ENCODE data around the gene TTYH2. TPM values are rescaled to one million over a fixed set of nuclear protein-coding genes. Genes with fewer than 3 reads are reported as not detected.

Gene TTYH2
- polyA plus RNA-seq, 2 donors: 0.67 to 0.82 TPM

DNA sequence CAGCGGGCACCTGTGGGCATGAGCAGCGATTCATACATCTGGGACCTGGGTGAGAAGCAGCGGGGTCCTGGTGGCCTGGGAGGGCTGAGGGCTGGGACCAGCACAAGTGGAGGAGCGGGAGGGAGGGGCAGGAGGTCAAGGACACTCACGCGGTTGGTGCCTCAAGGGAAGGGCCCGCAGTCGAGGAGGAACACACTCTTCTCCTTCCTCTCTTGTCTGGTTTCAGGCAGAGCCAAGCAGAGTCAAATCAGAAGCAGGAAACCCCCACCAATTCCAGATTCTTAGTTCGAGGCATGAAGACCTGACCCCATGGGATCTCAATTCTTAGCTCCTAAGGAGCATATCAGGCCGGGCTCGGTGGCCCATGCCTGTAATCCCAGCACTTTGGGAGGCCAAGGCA is 76.3 kb downstream of the TTYH2 start:
- no peaks in the 10 kb centered on the region for H3K9me3 ChIP-seq (ENCODE audit: control insufficient read depth in 2 of 2, insufficient read depth in 1 of 2, low read depth in 1 of 2, low read length in 1 of 2)
- WGBS, 2 donors: 71 to 77% methylated on average over 11 of the region's 11 CpGs
- H3K27ac ChIP-seq (ENCODE audit: low read depth in 2 of 2, low read length in 1 of 2): no peak overlapping the region
- H3K36me3 ChIP-seq (ENCODE audit: control insufficient read depth in 2 of 2, insufficient read depth in 2 of 2, low read length in 1 of 2): no peaks in the 10 kb centered on the region
- H3K4me1 ChIP-seq (ENCODE audit: control insufficient read depth in 2 of 2, insufficient read depth in 2 of 2, low read length in 1 of 2): peaks cover 0 to 2% of the 10 kb centered on the region in 2 donors
- H3K4me3 ChIP-seq (ENCODE audit: low read depth in 1 of 2, low read length in 2 of 2): no peak overlapping the region
- no peaks in the 10 kb centered on the region for H3K27me3 ChIP-seq (ENCODE audit: control insufficient read depth in 1 of 2, insufficient read depth in 2 of 2, low read length in 2 of 2)

DNA sequence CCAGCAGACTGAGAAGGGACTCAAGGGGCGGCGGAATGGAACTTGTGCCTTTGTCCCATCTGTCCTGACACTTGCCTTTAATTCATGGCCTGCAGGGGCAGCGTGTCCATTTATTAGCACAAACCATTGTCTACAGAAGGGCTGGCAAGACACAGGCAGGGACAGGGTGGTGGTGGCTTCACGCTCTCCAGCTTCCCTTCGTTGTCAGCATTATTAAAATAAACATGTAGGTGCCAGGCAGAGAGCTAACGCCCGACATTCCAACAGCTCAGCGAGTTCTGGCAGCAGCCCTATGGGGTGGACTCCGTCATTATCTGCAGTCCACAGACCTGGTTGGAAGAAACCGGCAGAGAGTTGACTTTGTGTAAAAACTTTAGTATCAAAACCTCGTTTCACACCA is 77.0 kb downstream of the TTYH2 start:
- Histone ChIP-seq H3K27me3 (ENCODE audit: control insufficient read depth in 1 of 2, insufficient read depth in 2 of 2, low read length in 2 of 2) (no peaks in the 10 kb centered on the region), H3K4me1 (ENCODE audit: control insufficient read depth in 2 of 2, insufficient read depth in 2 of 2, low read length in 1 of 2) (peaks cover 0 to 2% of the 10 kb centered on the region in 2 donors), H3K9me3 (ENCODE audit: control insufficient read depth in 2 of 2, insufficient read depth in 1 of 2, low read depth in 1 of 2, low read length in 1 of 2) (no peaks in the 10 kb centered on the region), H3K4me3 (ENCODE audit: low read depth in 1 of 2, low read length in 2 of 2) (no peak overlapping the region), H3K27ac (ENCODE audit: low read depth in 2 of 2, low read length in 1 of 2) (no peak overlapping the region), H3K36me3 (ENCODE audit: control insufficient read depth in 2 of 2, insufficient read depth in 2 of 2, low read length in 1 of 2) (no peaks in the 10 kb centered on the region)
- WGBS, 2 donors: 47 to 53% methylated on average over 11 of the region's 11 CpGs

DNA sequence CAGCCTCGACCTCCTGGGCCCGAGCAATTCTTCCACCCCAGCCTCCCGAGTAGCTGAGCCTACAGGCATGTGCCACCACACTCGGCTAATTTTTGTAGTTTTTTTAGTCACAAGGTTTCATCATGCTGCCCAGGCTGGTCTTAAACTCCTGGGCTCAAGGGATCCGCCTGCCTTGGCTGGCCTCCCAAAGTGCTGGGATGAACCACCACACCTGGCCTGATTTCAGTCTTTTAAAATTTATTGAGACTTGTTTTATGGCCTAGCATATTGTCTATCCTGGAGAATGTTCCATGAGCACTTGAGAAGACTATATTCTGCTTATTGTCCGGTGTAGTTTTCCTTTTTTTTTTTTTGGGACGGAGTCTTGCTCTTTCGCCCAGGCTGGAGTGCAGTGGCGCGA is 79.1 kb downstream of the TTYH2 start:
- H3K27ac ChIP-seq (ENCODE audit: low read depth in 2 of 2, low read length in 1 of 2): no peak overlapping the region
- WGBS, 2 donors: 84 to 89% methylated on average over 7 to 10 of the region's 10 CpGs
- no peak overlapping the region for H3K4me3 ChIP-seq (ENCODE audit: low read depth in 1 of 2, low read length in 2 of 2)
- H3K36me3 ChIP-seq (ENCODE audit: control insufficient read depth in 2 of 2, insufficient read depth in 2 of 2, low read length in 1 of 2): no peaks in the 10 kb centered on the region
- peaks cover 0 to 2% of the 10 kb centered on the region in 2 donors for H3K4me1 ChIP-seq (ENCODE audit: control insufficient read depth in 2 of 2, insufficient read depth in 2 of 2, low read length in 1 of 2)
- H3K9me3 ChIP-seq (ENCODE audit: control insufficient read depth in 2 of 2, insufficient read depth in 1 of 2, low read depth in 1 of 2, low read length in 1 of 2): no peaks in the 10 kb centered on the region
- no peaks in the 10 kb centered on the region for H3K27me3 ChIP-seq (ENCODE audit: control insufficient read depth in 1 of 2, insufficient read depth in 2 of 2, low read length in 2 of 2)

DNA sequence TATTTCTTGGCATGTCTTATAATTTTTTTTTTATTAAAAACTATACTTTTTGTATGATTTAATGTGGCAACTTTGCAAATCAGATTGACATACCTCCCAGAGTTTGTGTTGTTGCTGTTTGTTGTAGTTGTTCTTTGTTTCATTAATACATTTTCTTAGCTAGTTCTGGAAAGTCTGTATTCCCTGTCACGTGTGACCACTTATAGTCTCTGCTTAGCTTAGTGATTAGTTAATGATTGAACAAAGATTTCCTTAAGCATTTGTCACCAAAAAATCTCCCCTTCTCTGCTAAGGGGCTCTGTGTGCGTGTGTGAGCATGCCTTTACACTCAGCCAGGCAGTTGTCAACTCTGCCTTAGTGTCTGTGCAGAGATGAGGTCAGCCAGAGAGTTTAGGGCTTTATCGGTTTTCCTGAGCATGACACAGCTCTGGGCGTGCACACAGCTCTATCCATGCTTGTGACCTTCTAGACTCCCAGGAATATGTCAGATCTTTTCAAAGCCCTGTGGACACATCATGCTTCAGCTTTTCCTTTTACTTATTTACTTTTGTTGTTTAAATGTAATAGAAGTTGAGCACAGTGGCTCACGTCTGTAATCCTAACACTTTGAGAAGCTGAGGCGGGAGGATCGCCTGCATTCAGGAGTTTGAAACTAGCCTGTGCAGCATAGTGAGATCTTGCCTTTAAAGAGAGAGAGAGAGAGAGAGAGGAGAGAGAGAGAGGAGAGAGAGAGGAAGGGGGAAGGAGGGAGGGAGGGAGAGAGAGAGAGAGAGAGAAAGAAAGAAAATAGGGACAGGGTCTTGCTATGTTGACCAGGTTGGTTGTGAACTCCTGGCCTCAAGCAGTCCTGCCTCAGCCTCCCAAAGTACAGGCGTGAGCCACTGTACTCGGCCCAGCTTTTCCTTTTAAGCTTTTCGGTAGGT is 82.5 kb downstream of the TTYH2 start:
- WGBS, 2 donors: 57 to 71% methylated on average over 10 of the region's 10 CpGs
- no peaks in the 10 kb centered on the region for H3K4me1 ChIP-seq (ENCODE audit: control insufficient read depth in 2 of 2, insufficient read depth in 2 of 2, low read length in 1 of 2)
- no peaks in the 10 kb centered on the region for H3K9me3 ChIP-seq (ENCODE audit: control insufficient read depth in 2 of 2, insufficient read depth in 1 of 2, low read depth in 1 of 2, low read length in 1 of 2)
- H3K36me3 ChIP-seq (ENCODE audit: control insufficient read depth in 2 of 2, insufficient read depth in 2 of 2, low read length in 1 of 2): no peaks in the 10 kb centered on the region
- no peak overlapping the region for H3K4me3 ChIP-seq (ENCODE audit: low read depth in 1 of 2, low read length in 2 of 2)
- H3K27me3 ChIP-seq (ENCODE audit: control insufficient read depth in 1 of 2, insufficient read depth in 2 of 2, low read length in 2 of 2): no peaks in the 10 kb centered on the region
- no peak overlapping the region for H3K27ac ChIP-seq (ENCODE audit: low read depth in 2 of 2, low read length in 1 of 2)

DNA sequence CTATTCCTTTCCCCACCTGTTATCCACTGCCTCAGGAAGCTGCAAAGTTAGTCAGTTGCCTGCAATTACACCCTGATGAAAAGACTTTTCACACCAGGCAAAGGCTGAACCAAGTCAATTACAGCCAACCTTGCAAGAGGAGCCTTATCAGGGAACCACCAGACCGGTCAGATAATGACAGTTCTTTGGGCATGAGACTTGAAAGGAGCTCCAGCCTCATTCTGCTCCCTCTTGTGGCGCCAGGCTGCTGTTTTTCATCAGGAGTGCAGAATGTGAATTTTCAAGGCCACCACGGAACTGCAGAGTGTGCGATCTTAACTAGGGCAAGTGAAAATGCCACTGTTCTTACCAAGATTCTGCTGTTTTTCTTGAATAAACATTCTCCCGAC is 83.2 kb downstream of the TTYH2 start:
- Histone ChIP-seq H3K9me3 (ENCODE audit: control insufficient read depth in 2 of 2, insufficient read depth in 1 of 2, low read depth in 1 of 2, low read length in 1 of 2) (no peaks in the 10 kb centered on the region), H3K4me3 (ENCODE audit: low read depth in 1 of 2, low read length in 2 of 2) (no peak overlapping the region), H3K36me3 (ENCODE audit: control insufficient read depth in 2 of 2, insufficient read depth in 2 of 2, low read length in 1 of 2) (no peaks in the 10 kb centered on the region), H3K27me3 (ENCODE audit: control insufficient read depth in 1 of 2, insufficient read depth in 2 of 2, low read length in 2 of 2) (no peaks in the 10 kb centered on the region), H3K4me1 (ENCODE audit: control insufficient read depth in 2 of 2, insufficient read depth in 2 of 2, low read length in 1 of 2) (no peaks in the 10 kb centered on the region), H3K27ac (ENCODE audit: low read depth in 2 of 2, low read length in 1 of 2) (no peak overlapping the region)
- WGBS, 2 donors: 9 to 12% methylated on average over 5 of the region's 5 CpGs

DNA sequence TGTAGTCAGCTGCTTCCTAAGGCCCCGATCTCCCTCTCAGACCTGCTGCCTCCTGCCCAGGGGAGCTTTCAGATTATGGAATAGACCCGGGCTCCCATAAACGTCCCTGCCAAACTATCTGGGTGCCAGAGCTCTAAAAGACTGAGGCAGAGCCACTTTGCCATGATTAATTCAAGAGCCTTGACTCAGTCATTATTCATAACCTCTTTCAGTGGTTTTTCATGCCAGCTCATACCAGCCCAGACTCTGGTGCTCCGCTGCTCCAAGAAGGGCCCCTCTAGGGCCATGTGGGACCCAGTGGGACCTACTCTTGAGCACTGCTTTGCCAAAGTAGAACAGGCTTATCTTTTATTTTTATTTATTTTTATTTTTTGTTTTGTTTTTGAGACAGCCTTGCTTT is 84.6 kb downstream of the TTYH2 start:
- 47 to 52% methylated on average over 4 of the region's 4 CpGs for WGBS, 2 donors

DNA sequence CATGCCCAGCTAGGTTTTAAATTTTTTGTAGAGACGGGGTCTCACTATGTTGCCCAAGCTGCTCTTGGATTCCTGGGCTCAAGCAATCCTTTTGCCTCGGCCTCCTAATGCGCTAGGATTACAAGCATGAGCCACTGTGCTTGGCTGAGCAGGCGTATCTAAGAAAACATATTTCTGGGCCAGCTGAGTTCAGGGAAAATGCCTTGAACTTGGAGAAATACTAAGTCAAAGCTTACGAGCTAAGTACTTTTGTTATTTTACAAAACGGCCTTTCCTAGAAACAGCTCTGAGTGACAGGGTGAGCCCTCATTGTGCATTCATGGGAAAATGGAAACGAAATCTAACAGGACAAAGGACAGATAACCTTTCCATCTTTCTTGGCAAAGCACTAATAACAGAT is 85.4 kb downstream of the TTYH2 start:
- no peaks in the 10 kb centered on the region for H3K27me3 ChIP-seq (ENCODE audit: control insufficient read depth in 1 of 2, insufficient read depth in 2 of 2, low read length in 2 of 2)
- H3K36me3 ChIP-seq (ENCODE audit: control insufficient read depth in 2 of 2, insufficient read depth in 2 of 2, low read length in 1 of 2): no peaks in the 10 kb centered on the region
- H3K27ac ChIP-seq (ENCODE audit: low read depth in 2 of 2, low read length in 1 of 2): no peak overlapping the region
- WGBS, 2 donors: 72 to 74% methylated on average over 7 of the region's 7 CpGs
- H3K9me3 ChIP-seq (ENCODE audit: control insufficient read depth in 2 of 2, insufficient read depth in 1 of 2, low read depth in 1 of 2, low read length in 1 of 2): no peaks in the 10 kb centered on the region
- no peaks in the 10 kb centered on the region for H3K4me1 ChIP-seq (ENCODE audit: control insufficient read depth in 2 of 2, insufficient read depth in 2 of 2, low read length in 1 of 2)
- H3K4me3 ChIP-seq (ENCODE audit: low read depth in 1 of 2, low read length in 2 of 2): no peak overlapping the region

More for the DNA sequence above, 84.6 kb downstream of the TTYH2 start:
- Histone ChIP-seq H3K9me3 (ENCODE audit: control insufficient read depth in 2 of 2, insufficient read depth in 1 of 2, low read depth in 1 of 2, low read length in 1 of 2) (no peaks in the 10 kb centered on the region), H3K4me3 (ENCODE audit: low read depth in 1 of 2, low read length in 2 of 2) (no peak overlapping the region), H3K36me3 (ENCODE audit: control insufficient read depth in 2 of 2, insufficient read depth in 2 of 2, low read length in 1 of 2) (no peaks in the 10 kb centered on the region), H3K27me3 (ENCODE audit: control insufficient read depth in 1 of 2, insufficient read depth in 2 of 2, low read length in 2 of 2) (no peaks in the 10 kb centered on the region), H3K4me1 (ENCODE audit: control insufficient read depth in 2 of 2, insufficient read depth in 2 of 2, low read length in 1 of 2) (no peaks in the 10 kb centered on the region), H3K27ac (ENCODE audit: low read depth in 2 of 2, low read length in 1 of 2) (no peak overlapping the region)

DNA sequence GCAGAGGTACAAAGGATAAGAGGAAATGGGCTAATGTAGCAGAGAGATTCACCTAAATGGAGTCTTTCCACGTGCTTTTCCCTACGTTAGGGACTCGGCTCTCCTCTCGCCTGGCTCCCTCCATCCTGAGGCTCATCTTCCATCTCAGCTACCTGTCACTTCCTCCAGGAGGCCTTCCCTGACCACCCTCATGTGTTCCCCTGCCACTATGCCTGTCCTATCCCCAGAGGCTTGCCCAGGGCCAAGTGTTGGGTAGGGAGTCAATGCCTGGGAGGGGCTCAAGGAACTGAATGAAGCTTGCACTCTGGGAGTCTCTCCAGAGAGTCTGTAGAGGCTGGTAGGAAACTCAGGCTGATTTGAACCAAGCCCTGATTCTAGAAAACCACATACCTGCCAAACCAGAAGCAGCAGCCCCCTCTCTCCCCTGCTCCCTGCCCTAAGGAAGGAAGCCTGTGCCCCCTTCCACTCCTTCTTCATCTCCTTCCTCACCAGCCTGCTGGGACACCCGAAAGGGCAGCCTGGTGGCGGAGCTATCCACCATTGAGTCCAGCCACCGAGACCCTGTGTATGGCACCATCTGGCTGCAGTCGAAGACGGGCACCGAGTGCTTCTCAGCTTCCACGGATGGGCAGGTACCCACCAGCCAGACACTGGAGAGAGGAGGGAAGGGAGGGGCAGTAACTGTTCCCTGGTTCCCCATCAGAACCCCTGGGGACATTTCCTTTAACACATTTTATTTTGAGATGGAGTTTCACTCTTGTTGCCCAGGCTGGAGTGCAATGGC is 86.0 kb downstream of the TTYH2 start:
- Histone ChIP-seq H3K27me3 (ENCODE audit: control insufficient read depth in 1 of 2, insufficient read depth in 2 of 2, low read length in 2 of 2) (no peaks in the 10 kb centered on the region), H3K4me1 (ENCODE audit: control insufficient read depth in 2 of 2, insufficient read depth in 2 of 2, low read length in 1 of 2) (no peaks in the 10 kb centered on the region), H3K4me3 (ENCODE audit: low read depth in 1 of 2, low read length in 2 of 2) (no peak overlapping the region), H3K9me3 (ENCODE audit: control insufficient read depth in 2 of 2, insufficient read depth in 1 of 2, low read depth in 1 of 2, low read length in 1 of 2) (no peaks in the 10 kb centered on the region), H3K27ac (ENCODE audit: low read depth in 2 of 2, low read length in 1 of 2) (no peak overlapping the region), H3K36me3 (ENCODE audit: control insufficient read depth in 2 of 2, insufficient read depth in 2 of 2, low read length in 1 of 2) (no peaks in the 10 kb centered on the region)
- WGBS, 2 donors: 83 to 88% methylated on average over 11 of the region's 11 CpGs

DNA sequence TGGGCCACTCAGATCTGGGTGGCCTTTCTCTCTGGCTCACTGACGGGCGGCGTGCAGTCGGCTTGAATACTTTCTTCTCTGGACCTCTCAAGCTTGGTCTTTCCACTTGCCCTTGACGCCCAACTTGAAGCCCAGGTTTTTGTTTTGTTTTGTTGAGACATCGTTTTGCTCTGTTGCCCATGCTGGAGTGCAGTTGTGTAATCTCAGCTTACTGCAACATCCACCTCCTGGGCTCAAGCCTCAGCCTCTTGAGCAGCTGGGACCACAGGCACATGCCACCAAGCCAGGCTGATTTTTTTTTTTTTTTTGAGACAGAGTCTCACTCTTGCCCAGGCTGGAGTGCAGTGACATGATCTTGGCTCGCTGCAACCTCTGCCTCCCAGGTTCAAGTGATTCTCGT is 89.9 kb downstream of the TTYH2 start:
- 88 to 92% methylated on average over 8 of the region's 8 CpGs for WGBS, 2 donors
- H3K27me3 ChIP-seq (ENCODE audit: control insufficient read depth in 1 of 2, insufficient read depth in 2 of 2, low read length in 2 of 2): no peaks in the 10 kb centered on the region
- H3K4me1 ChIP-seq (ENCODE audit: control insufficient read depth in 2 of 2, insufficient read depth in 2 of 2, low read length in 1 of 2): no peaks in the 10 kb centered on the region
- H3K4me3 ChIP-seq (ENCODE audit: low read depth in 1 of 2, low read length in 2 of 2): no peak overlapping the region
- H3K36me3 ChIP-seq (ENCODE audit: control insufficient read depth in 2 of 2, insufficient read depth in 2 of 2, low read length in 1 of 2): no peaks in the 10 kb centered on the region
- H3K9me3 ChIP-seq (ENCODE audit: control insufficient read depth in 2 of 2, insufficient read depth in 1 of 2, low read depth in 1 of 2, low read length in 1 of 2): no peaks in the 10 kb centered on the region
- H3K27ac ChIP-seq (ENCODE audit: low read depth in 2 of 2, low read length in 1 of 2): no peak overlapping the region
